ENCODE measurements around the gene ANO4.

- TF ChIP-seq CTCF (IDR thresholded peaks at IDR 0.05) (no peak), POLR2AphosphoS5 (IDR thresholded peaks at IDR 0.05) (no peak), POLR2A (IDR thresholded peaks at IDR 0.05) (no peak)
Measured at GRCh38 chr12:101166866-101167265, 372.3 kb downstream of the ANO4 start.
